HG03439 (cell line): Measurements from ENCODE around the gene MGAT5.

Source experiments
- ATAC-seq: cut with Tn5 transposase; IDR thresholded peaks from one replicate; pipeline ENCODE4 v1.9.1; 2021; ENCODE audit warnings: mild to moderate bottlenecking, moderate library complexity; ENCODE audit not compliant: unreplicated experiment

MGAT5 gene

GRCh38 chr2:134253804-134254203 is at the start of gene MGAT5:
TSS of gene MGAT5 (plus strand) at chr2:134254072. CDS start at chr2:134254404, 332 bp downstream.
- ATAC-seq: no peak

GRCh38 chr2:134205087-134205486 is 48.8 kb upstream of the MGAT5 start:
- no peak for ATAC-seq

GRCh38 chr2:134206031-134206430 is 47.8 kb upstream of the MGAT5 start:
- no peak for ATAC-seq

GRCh38 chr2:134206573-134206972 is 47.3 kb upstream of the MGAT5 start:
- no peak for ATAC-seq

GRCh38 chr2:134207589-134208209 is 46.2 kb upstream of the MGAT5 start:
- peak; percentile 78 for ATAC-seq

GRCh38 chr2:134208825-134209224 is 45.0 kb upstream of the MGAT5 start:
- ATAC-seq: no peak

- ATAC-seq: no peak
Observed at GRCh38 chr2:134212746-134213145, 41.1 kb upstream of the MGAT5 start.

GRCh38 chr2:134216152-134216829 is 37.6 kb upstream of the MGAT5 start:
- ATAC-seq: no peak

GRCh38 chr2:134217351-134217750 is 36.5 kb upstream of the MGAT5 start:
- ATAC-seq: no peak

- ATAC-seq: peak; percentile 69
Observed at GRCh38 chr2:134217924-134218323, 35.9 kb upstream of the MGAT5 start.

GRCh38 chr2:134218414-134218813 is 35.5 kb upstream of the MGAT5 start:
- peak; percentile 31 for ATAC-seq

GRCh38 chr2:134218930-134219658 is 34.8 kb upstream of the MGAT5 start:
- ATAC-seq: peak; percentile 50

- no peak for ATAC-seq
Observed at GRCh38 chr2:134220344-134220974, 33.4 kb upstream of the MGAT5 start.

- ATAC-seq: no peak
Observed at GRCh38 chr2:134224005-134224404, 29.9 kb upstream of the MGAT5 start.

GRCh38 chr2:134225173-134225572 is 28.7 kb upstream of the MGAT5 start:
- no peak for ATAC-seq

GRCh38 chr2:134225841-134226240 is 28.0 kb upstream of the MGAT5 start:
- ATAC-seq: no peak

- no peak for ATAC-seq
Observed at GRCh38 chr2:134226601-134227000, 27.3 kb upstream of the MGAT5 start.

GRCh38 chr2:134227666-134228065 is 26.2 kb upstream of the MGAT5 start:
- no peak for ATAC-seq

GRCh38 chr2:134228493-134228903 is 25.4 kb upstream of the MGAT5 start:
- no peak for ATAC-seq

GRCh38 chr2:134229540-134229939 is 24.3 kb upstream of the MGAT5 start:
- no peak for ATAC-seq

- ATAC-seq: no peak
Observed at GRCh38 chr2:134230885-134231284, 23.0 kb upstream of the MGAT5 start.
